ENCODE measurements around the gene CAPN7.

CAPN7 gene

DNA sequence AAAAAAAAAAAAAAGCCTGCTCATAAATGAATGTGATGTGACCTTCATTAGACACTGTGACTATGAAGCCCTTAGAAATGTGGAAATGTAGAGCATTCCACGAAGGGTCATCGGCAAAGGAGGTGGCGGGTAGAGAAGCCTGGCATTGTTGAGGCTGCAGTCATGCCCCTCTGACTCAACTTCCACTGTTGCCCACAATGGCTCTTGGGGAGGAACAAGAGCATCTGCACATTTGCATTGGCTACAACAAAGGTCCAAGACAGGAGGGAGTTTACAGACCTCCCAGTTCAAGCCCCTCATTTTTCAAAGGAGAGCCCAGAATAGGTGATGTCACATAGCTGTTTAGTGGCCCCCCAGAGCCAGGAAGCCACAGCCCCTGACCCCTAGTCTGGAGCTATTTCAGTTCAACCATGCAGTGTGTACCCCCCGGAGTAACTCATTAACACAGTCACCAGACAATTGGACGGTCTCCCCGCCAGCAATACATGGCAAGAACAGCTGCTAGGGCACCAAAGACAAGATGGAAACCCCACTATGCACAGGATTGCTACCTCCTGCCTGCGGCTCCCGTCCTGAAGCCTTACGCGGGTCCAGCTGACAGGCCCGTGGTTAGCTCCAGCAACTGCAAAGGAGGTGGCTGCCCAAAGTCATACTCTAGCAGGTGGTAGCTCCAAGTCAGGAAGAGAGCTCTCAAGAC lies 70.1 kb downstream of the CAPN7 start:
- no peak for DNase-seq (ENCODE audit: low spot score)

DNA sequence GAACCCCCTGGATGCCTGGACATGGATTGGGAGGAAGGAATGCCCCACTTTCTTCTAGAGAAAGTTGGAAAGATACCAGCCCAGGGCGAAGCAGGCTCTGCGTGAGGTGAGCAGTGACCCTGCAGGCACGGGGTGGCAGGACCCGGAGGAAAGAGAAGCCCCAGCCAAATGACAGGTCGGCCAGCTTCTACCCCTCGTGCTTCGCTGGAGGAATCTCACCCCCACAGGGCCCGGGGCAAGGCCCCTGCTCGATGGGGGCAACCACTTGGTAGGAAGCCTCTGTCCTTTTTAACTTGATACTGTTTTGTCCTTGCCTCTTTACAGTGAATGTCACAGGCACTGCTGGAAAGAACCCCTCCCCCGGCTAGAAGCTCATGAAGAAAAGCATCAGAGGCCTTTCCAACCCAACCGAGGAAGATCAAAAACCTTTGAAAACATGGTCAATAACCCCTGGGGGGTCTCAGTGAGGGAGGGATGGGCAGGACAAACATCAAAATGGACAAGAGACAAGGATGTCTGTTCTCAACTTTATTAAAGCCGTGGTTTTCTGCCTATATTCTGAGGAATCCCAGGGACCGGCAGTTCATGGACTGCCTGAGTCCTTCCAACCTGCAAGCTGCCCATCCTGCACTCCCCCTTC lies 71.9 kb downstream of the CAPN7 start:
- DNase-seq (ENCODE audit: low spot score): no peak

GRCh38 chr3:15279205-15279604 lies 73.2 kb downstream of the CAPN7 start:
- no peak for DNase-seq (ENCODE audit: low spot score)

GRCh38 chr3:15279671-15280402 lies 73.8 kb downstream of the CAPN7 start:
- peak; percentile 55 for DNase-seq (ENCODE audit: low spot score)

DNA sequence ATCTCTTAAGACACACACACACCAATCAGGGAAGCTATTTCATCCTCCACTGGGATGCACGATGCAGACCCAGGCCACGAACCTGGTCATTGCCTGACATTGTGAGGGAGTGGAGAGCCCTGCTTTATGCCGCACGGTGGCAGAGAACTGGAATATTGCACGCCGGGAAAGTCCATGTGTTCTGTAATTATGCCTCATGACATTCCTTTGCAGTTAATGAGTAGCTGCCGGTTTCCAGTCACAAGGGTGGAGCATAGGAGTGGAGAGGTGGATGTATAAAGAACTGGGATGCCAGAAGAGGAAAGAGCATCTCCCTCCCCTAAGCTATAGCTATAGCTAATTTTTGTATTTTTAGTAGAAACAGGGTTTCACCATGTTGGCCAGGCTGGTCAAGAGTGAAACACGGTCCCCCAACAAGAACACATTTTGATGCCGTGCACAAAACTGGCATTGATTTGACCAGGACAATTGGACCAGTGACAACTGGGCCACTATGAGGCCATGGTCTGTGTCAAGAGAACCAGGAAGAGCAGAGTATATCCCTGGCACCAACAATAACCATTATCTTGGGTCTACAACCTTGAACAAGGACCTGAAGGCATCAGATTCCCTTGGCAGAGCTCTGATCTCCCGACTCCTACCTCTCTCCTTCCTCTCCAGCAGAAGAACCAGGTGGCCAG lies 74.9 kb downstream of the CAPN7 start:
- DNase-seq (ENCODE audit: low spot score): no peak

DNA sequence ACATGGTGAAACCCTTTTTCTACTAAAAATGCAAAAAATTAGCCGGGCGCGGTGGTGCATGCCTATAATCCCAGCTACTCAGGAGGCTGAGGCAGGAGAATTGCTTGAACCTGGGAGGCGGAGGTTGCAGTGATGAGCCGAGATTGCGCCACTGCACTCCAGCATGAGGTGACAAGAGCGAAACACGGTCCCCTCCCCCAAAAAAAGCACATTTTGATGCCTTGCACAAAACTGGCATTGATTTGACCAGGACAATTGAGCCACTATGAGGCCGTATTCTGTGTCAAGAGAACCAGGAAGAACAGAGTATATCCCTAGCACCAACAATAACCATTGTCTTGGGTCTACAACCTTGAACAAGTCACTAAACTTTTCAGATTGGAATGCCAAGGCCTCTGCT lies 75.8 kb downstream of the CAPN7 start:
- no peak for DNase-seq (ENCODE audit: low spot score)

DNA sequence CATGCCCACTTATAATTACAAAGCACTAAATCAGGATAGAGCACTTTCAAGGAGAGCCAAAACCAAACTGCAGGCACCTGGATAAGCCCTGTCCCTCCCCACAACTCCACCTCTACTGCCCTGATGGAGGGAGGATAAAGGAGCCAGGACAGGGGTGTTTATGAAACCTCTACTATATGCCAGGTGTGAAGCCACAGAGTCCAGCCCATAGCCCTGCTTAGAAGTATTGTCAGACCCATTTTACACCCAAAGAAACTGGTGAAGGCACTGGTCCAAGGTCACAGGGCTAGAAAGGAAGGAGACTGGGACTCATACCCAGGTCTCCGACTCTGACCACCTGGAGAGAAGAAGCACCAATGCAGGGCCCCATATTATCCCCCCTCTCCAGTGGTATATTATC lies 77.7 kb downstream of the CAPN7 start:
- no peak for DNase-seq (ENCODE audit: low spot score)

DNA sequence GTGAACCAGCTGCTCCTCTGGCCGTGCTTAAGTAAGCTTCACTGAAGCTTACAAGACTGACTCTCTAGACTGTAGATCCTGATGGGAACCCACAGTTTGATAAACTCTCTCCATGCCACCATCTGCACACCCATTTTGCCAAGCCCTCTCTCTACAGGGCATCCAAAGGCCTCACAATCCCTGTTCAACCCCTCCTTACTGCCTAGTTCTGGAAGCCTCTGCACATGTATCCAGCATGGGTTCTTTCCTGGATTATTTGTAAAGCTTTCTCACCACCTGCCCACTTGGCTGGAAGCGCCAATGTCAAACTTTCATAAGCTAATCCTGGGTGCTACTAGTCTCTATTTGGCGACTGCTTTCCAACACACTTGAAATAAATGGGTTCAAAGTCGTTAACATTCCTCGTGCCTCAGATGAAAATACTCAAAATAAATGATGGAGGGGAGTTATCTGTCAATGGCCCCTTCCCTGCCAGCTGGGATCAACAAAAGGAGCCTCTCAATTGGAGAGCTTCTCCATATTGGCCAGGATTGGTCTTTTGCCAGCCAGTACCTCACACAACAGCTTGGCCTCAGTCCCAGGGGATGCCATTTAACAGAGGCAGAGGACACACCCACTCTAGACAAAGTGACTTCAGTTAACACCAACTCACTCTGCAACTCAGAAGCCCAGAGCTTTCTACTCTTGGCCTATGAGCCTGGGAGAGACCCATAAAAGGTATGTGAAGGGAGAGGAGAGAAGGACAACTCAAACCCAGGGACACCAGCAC lies 78.3 kb downstream of the CAPN7 start:
- DNase-seq (ENCODE audit: low spot score): peak; percentile 47

- peak; percentile 72 for DNase-seq (ENCODE audit: low spot score)
Observed at GRCh38 chr3:15286022-15286421, 80.0 kb downstream of the CAPN7 start.

DNA sequence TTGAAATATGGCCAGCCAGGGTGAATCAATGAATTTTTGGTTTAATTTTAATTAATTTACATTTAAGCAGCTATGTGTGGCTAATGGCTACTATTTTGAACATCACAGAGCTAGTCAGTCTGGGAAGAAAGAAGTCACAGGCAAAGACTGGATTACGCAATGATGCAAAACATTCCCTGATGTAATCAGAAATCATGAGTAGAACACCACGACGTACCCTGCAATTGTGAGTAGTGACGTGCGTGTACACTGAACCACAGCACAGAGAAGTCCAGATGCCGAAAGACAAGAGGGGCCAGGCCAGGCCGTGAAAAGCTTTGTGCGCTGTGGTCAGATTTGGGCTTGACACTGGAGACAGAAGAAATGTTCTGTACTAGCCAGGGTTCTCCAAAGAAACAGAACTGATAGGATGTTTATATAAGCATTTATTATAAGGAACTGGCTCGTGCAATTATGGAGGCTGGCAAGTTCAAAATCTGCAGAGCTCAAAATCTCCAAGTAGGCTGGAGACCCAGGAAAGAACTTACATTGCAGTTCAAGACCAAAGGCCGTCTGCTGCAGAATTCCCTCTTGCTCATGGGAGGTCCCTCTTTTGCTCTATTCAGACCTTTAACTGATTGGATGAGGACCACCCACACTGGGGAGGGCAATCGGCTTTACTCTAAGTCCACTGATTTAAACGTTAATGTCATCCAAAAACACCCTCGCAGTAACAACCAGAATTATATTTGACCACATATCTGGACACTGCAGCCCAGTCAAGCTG lies 81.7 kb downstream of the CAPN7 start:
- DNase-seq (ENCODE audit: low spot score): no peak

- DNase-seq (ENCODE audit: low spot score): no peak
Observed at GRCh38 chr3:15288331-15289035, 82.4 kb downstream of the CAPN7 start.

DNA sequence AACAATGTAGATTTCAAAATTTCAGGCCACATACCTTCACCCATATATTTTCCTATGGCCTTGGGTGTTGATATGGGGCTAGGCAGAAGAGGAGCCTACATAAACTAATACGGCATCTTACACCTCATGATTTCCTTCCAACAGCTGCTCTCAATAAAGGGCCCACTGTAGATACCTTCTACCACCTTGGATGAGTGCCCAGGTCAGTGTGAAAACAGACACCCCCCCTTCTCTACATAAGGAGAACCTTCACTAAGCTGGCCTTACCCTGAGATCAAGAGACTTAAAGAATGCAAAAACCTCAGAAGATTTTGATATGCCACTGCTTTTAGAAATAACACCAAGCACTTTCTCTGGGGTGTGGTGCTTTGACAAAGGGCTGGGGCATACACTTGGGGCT lies 83.6 kb downstream of the CAPN7 start:
- no peak for DNase-seq (ENCODE audit: low spot score)

DNA sequence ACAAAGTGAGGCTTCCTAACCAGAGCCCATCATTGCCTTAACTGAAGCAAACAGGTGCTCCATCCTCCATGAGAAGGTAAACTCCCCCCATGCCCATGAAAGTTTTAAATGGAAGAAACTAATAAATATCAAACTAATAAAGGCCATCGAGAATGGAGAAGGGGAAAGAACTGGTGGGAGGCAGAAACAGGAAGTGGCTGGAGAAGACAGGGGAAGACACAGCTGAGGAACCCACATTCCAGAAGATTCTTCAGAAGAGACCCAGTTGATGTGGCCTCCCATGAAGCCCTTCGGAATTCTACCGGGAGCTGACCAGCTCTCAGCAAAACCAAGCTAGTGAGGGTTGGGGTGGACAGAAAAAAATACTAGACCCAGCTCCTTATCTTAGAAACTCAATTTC lies 84.7 kb downstream of the CAPN7 start:
- no peak for DNase-seq (ENCODE audit: low spot score)

- DNase-seq (ENCODE audit: low spot score): peak; percentile 71
Observed at GRCh38 chr3:15291589-15292541, 85.8 kb downstream of the CAPN7 start.

DNA sequence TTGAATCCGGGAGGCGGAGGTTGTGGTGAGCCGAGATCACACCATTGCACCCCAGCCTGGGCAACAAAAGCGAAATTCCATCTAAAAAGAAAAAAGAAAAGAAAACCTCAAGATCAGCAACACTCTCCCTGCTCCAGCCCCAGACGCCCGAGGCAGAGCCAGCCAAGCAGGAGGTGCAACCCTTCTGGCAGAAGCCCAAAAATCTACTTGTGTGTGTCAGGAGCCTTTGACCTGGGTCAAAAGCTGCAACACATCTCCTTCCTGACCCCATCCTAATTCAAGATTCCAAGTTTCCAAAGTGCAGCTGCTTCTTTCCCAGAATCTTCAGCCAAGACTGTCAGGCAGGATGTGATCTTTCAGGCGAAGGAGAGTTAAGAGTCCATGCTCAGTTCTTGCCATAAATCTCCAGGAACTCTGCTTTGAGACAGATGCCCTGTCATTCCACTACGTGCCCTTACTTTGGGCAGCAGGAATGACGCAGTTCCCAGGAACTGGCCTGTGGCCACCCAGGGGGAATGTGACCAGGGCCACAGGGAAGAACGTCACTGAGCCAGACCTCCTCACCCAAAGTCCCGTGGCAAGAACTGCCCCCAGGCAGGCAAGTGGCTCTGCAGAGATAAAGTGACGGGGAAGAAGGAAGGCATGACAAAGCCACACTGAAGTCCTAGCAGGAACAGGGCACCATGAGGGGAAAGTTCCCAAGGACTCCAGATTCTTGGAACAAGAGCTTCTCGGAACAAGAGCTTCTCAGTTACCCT lies 86.9 kb downstream of the CAPN7 start:
- DNase-seq (ENCODE audit: low spot score): no peak

DNA sequence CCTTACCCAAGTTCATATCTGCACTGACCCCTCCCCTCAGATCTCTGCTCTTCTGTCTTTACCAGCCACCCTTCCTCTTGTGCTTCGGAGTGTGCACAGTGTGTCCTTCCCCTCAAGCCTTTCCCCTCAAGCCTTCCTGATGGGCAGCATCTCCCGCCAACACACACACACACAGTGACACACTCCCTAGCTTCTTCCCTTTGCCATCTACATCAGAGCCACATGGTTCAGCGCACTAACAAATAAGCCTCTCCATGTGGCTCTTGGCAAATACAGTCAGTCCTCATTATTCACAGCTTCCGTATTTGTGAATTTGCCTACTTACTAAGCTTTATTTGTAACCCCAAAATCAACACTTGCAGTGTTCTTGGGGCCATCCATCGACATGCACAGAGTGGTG lies 88.9 kb downstream of the CAPN7 start:
- DNase-seq (ENCODE audit: low spot score): peak; percentile 88

- DNase-seq (ENCODE audit: low spot score): peak; percentile 73
Observed at GRCh38 chr3:15295506-15295905, 89.5 kb downstream of the CAPN7 start.

- DNase-seq (ENCODE audit: low spot score): no peak
Observed at GRCh38 chr3:15297608-15298350, 91.7 kb downstream of the CAPN7 start.

Measured in cerebellar cortex (tissue), 1 donor.